ENCODE measurements around the gene RCHY1.

GRCh38 chr4:75530556-75531322 lies 16.5 kb upstream of the RCHY1 start:
- TF ChIP-seq, protein P1, sequence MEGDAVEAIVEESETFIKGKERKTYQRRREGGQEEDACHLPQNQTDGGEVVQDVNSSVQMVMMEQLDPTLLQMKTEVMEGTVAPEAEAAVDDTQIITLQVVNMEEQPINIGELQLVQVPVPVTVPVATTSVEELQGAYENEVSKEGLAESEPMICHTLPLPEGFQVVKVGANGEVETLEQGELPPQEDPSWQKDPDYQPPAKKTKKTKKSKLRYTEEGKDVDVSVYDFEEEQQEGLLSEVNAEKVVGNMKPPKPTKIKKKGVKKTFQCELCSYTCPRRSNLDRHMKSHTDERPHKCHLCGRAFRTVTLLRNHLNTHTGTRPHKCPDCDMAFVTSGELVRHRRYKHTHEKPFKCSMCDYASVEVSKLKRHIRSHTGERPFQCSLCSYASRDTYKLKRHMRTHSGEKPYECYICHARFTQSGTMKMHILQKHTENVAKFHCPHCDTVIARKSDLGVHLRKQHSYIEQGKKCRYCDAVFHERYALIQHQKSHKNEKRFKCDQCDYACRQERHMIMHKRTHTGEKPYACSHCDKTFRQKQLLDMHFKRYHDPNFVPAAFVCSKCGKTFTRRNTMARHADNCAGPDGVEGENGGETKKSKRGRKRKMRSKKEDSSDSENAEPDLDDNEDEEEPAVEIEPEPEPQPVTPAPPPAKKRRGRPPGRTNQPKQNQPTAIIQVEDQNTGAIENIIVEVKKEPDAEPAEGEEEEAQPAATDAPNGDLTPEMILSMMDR (IDR thresholded peaks at IDR 0.05; ENCODE audit: low read depth, low read length): no peak
- TF ChIP-seq MAX (IDR thresholded peaks at IDR 0.05; ENCODE audit: low read depth, low read length) (no peak), POLR2A (IDR thresholded peaks at IDR 0.05; ENCODE audit: extremely low read depth, insufficient read length) (no peak)

Data from NB4 (cell line).